Spleen (tissue), 7 donors: ENCODE data around the gene IGSF21.

Experiments used
- CTCF ChIP-seq, 11 experiments: fragments of 200-600 bp in 7 of 11; fragments of 450-650 bp in 4 of 11; sonication (generic) in 4 of 11; IDR thresholded peaks in 8 of 11; conservative IDR thresholded peaks in 3 of 11; 1 replicate in 7 of 11; 2 replicates in 4 of 11; pipeline versions ENCODE4 v1.4.0 to v1.8.0; 2016 to 2021; ENCODE audit warnings: antibody characterized with exemption in 11 of 11, inconsistent platforms in 4 of 11, mild to moderate bottlenecking in 1 of 11
- POLR2A ChIP-seq, 3 donors: fragments of 450-650 bp; IDR thresholded peaks; one replicate each; pipeline ENCODE4 v1.5.1; 2017; ENCODE audit warnings: antibody characterized with exemption in 3 of 3, mild to moderate bottlenecking in 1 of 3
- POLR2AphosphoS5 ChIP-seq, 3 donors: sonication (generic); formaldehyde crosslinking; IDR thresholded peaks; one replicate each; pipeline ENCODE4 v1.5.1; 2017; ENCODE audit warnings: antibody characterized with exemption in 3 of 3
- donor health status: DM: no; HTN: no; CAD: no; lungs with moderate emphysema.
- donor health status: DM: no; HTN: no; CAD: no.
- donor health status: DM: no; HTN: no; CAD: no.

- TF ChIP-seq CTCF (IDR thresholded peaks at IDR 0.05 in 8 of 11, conservative IDR thresholded peaks at IDR 0.05 in 3 of 11) (no peak), POLR2AphosphoS5 (IDR thresholded peaks at IDR 0.05) (no peak), POLR2A (IDR thresholded peaks at IDR 0.05) (no peak)
Observed at GRCh38 chr1:18305182-18305795, 197.7 kb downstream of the IGSF21 start.
